K562 (cell line): ENCODE measurements around the gene DGCR2. TPM values are rescaled to one million over a fixed set of nuclear protein-coding genes. Genes with fewer than 3 reads are reported as not detected.

ENCODE experiments used
- ATF1 ChIP-seq, 2 experiments: fragments of 450-650 bp in 1 of 2; IDR thresholded peaks; 2 replicates each; pipeline ENCODE4 v1.6.1; 2016; ENCODE audit warnings: missing compliant biosample characterization in 1 of 2, missing genetic modification characterization in 1 of 2
- FOXK1 ChIP-seq: sonication (generic); formaldehyde crosslinking; IDR thresholded peaks from 2 replicates; pipeline ENCODE4 v1.8.0; 2022; ENCODE audit warnings: missing genetic modification reagents, mild to moderate bottlenecking, borderline replicate concordance
- FOXK2 ChIP-seq, 2 experiments: fragments of 450-650 bp; IDR thresholded peaks in 1 of 2; conservative IDR thresholded peaks in 1 of 2; 2 replicates each; pipeline ENCODE4 v1.6.1; 2016; ENCODE audit warnings: low read depth in 2 of 2, mild to moderate bottlenecking in 1 of 2
- GABPB2 ChIP-seq: fragments of 250-450 bp; sonication (Bioruptor Pico); conservative IDR thresholded peaks from 2 replicates; pipeline ENCODE4 v1.5.1; 2021; ENCODE audit warnings: mild to moderate bottlenecking
- HLTF ChIP-seq: fragments of 450-650 bp; IDR thresholded peaks from 2 replicates; pipeline ENCODE4 v1.6.1; 2016
- KAT2B ChIP-seq: IDR thresholded peaks from one replicate; pipeline ENCODE4 v1.6.1; 2012; ENCODE audit warnings: low read depth, mild to moderate bottlenecking, control low read depth, inconsistent platforms, low read length, moderate library complexity
- KAT7 ChIP-seq: sonication (generic); formaldehyde crosslinking; IDR thresholded peaks from 2 replicates; pipeline ENCODE4 v1.8.0; 2022; ENCODE audit warnings: missing genetic modification reagents, mild to moderate bottlenecking, borderline replicate concordance
- MYNN ChIP-seq, 2 experiments: sonication (generic); formaldehyde crosslinking in 1 of 2; IDR thresholded peaks; 2 replicates each; pipeline versions ENCODE4 v1.5.0 to v1.6.1; 2016 to 2020; ENCODE audit warnings: antibody characterized with exemption in 1 of 2, missing genetic modification reagents in 1 of 2
- RBM39 ChIP-seq: fragments of 200-400 bp; formaldehyde crosslinking; optimal IDR thresholded peaks from 2 replicates; pipeline ENCODE3; 2018; ENCODE audit warnings: low read depth, low read length
- SUPT5H ChIP-seq: fragments of 450-650 bp; IDR thresholded peaks from 2 replicates; pipeline ENCODE4 v1.6.1; 2016
- THRAP3 ChIP-seq: fragments of 450-650 bp; IDR thresholded peaks from 2 replicates; pipeline ENCODE4 v1.6.1; 2016; ENCODE audit warnings: mild to moderate bottlenecking, inconsistent platforms, borderline replicate concordance
- ZNF23 ChIP-seq: fragments of 250-450 bp; sonication (Bioruptor Pico); IDR thresholded peaks from 2 replicates; pipeline ENCODE4 v1.4.0; 2020; ENCODE audit warnings: mild to moderate bottlenecking
- ZNF668 ChIP-seq: fragments of 250-450 bp; sonication (Bioruptor Pico); IDR thresholded peaks from 2 replicates; pipeline ENCODE4 v1.8.0; 2022; ENCODE audit warnings: mild to moderate bottlenecking, inconsistent platforms
- polyA plus RNA-seq, 8 experiments: library from polyadenylated mRNA; depleted of rRNA in 4 of 8; stranded (reverse) in 5 of 8; unstranded in 3 of 8; fragments of >200 nt; fragmentation: Nextera tagmentation in 2 of 8; fragmentation: Illumina TruSeq in 1 of 8; extraction: Ambion mirVana in 2 of 8; extraction: Trizol in 1 of 8; gene quantifications; 2 replicates each; pipeline versions ENCODE4 v1.2.1 to v1.2.3, GENCODE V29; 2011 to 2014; ENCODE audit warnings: inconsistent platforms in 1 of 8, missing spikeins in 1 of 8
- total RNA-seq, 7 experiments: library from RNA; depleted of rRNA in 6 of 7; stranded (reverse); fragments of >200 nt in 6 of 7; fragmentation: Illumina TruSeq in 2 of 7; extraction: Trizol in 2 of 7; gene quantifications; 2 replicates each; pipeline versions ENCODE4 v1.2.1 to v1.2.3, GENCODE V29; 2011 to 2021; ENCODE audit warnings: low replicate concordance in 1 of 7
- TF ChIP-seq, protein P1 (sequence below): fragments of 450-650 bp; IDR thresholded peaks from 2 replicates; pipeline ENCODE4 v1.6.1; 2017; ENCODE audit warnings: antibody characterized with exemption, mild to moderate bottlenecking
- TF ChIP-seq, protein P2 (sequence below): fragments of 250-450 bp; sonication (Bioruptor Pico); IDR thresholded peaks from 2 replicates; pipeline ENCODE4 v1.5.0; 2021
- TF ChIP-seq, protein P3 (sequence below): fragments of 450-650 bp; formaldehyde crosslinking; conservative IDR thresholded peaks from 2 replicates; pipeline ENCODE4 v1.4.0; 2022; ENCODE audit warnings: mild to moderate bottlenecking, missing genetic modification characterization
- TF ChIP-seq, protein P4 (sequence below), 3 experiments: fragments of 200-800 bp in 1 of 3; fragments of 250-450 bp in 1 of 3; fragments of 450-650 bp in 1 of 3; sonication (Bioruptor Pico) in 1 of 3; sonication (Bioruptor generic) in 1 of 3; formaldehyde crosslinking in 1 of 3; IDR thresholded peaks; 2 replicates each; pipeline versions ENCODE4 v1.6.1 to v1.8.0; 2016 to 2022; ENCODE audit warnings: mild to moderate bottlenecking in 2 of 3, missing genetic modification characterization in 2 of 3, missing compliant biosample characterization in 1 of 3, moderate library complexity in 1 of 3

DGCR2 gene
- total and polyA plus RNA-seq, 9 of the 15 experiments (the other 6 are each of a cell fraction or from before 2014, with no cell fraction given) = 0.69 to 101 (median 56.4) TPM

DNA sequence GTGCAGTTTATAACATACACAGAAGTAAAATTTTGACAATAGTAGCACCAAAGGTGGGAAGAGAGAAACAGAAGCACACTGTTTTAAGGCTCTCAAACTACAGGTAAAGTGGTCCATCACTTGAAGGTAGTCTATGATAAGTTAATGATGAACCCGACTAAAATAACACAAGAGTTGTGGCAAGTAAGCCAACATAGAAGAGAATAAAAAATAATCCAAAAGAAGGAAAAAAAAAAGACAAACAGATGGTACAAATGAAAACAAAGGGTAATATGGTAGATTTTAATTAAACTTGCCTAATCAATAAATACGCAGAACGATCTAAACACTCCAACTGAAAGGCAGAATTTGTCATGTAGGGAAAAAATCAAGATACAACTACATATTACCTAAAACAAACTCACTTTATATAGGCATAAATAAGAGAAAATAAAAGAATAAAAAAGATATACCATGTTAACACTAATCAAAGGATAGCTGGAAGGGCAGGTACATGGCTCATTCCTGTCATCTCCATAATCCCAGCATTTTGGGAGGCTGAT, 31.6 kb downstream of the DGCR2 start (continued):
- 0 out of 2 replicates have a peak, but pooled peaks have one; percentile 53 for TF ChIP-seq KAT7 (CRISPR knock-in tag)
- TF ChIP-seq, protein P1, sequence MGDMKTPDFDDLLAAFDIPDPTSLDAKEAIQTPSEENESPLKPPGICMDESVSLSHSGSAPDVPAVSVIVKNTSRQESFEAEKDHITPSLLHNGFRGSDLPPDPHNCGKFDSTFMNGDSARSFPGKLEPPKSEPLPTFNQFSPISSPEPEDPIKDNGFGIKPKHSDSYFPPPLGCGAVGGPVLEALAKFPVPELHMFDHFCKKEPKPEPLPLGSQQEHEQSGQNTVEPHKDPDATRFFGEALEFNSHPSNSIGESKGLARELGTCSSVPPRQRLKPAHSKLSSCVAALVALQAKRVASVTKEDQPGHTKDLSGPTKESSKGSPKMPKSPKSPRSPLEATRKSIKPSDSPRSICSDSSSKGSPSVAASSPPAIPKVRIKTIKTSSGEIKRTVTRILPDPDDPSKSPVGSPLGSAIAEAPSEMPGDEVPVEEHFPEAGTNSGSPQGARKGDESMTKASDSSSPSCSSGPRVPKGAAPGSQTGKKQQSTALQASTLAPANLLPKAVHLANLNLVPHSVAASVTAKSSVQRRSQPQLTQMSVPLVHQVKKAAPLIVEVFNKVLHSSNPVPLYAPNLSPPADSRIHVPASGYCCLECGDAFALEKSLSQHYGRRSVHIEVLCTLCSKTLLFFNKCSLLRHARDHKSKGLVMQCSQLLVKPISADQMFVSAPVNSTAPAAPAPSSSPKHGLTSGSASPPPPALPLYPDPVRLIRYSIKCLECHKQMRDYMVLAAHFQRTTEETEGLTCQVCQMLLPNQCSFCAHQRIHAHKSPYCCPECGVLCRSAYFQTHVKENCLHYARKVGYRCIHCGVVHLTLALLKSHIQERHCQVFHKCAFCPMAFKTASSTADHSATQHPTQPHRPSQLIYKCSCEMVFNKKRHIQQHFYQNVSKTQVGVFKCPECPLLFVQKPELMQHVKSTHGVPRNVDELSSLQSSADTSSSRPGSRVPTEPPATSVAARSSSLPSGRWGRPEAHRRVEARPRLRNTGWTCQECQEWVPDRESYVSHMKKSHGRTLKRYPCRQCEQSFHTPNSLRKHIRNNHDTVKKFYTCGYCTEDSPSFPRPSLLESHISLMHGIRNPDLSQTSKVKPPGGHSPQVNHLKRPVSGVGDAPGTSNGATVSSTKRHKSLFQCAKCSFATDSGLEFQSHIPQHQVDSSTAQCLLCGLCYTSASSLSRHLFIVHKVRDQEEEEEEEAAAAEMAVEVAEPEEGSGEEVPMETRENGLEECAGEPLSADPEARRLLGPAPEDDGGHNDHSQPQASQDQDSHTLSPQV = no peak
- TF ChIP-seq HLTF = peak; percentile 51; the same call in 1 of the 2 replicates
- no peak for TF ChIP-seq KAT2B
- TF ChIP-seq, protein P2, sequence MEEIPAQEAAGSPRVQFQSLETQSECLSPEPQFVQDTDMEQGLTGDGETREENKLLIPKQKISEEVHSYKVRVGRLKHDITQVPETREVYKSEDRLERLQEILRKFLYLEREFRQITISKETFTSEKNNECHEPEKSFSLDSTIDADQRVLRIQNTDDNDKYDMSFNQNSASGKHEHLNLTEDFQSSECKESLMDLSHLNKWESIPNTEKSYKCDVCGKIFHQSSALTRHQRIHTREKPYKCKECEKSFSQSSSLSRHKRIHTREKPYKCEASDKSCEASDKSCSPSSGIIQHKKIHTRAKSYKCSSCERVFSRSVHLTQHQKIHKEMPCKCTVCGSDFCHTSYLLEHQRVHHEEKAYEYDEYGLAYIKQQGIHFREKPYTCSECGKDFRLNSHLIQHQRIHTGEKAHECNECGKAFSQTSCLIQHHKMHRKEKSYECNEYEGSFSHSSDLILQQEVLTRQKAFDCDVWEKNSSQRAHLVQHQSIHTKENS = no peak
- TF ChIP-seq ATF1 (CRISPR knock-in tag; IDR thresholded peaks at IDR 0.05) = no peak
- no peak for TF ChIP-seq ATF1 (tag; IDR thresholded peaks at IDR 0.05)
- TF ChIP-seq SUPT5H = peak; percentile 37; the same call in 1 of the 2 replicates
- TF ChIP-seq MYNN (IDR thresholded peaks at IDR 0.05) = no peak
- no peak for TF ChIP-seq MYNN (CRISPR knock-in tag; IDR thresholded peaks at IDR 0.05)
- 0 out of 2 replicates have a peak, but pooled peaks have one; percentile 33 for TF ChIP-seq THRAP3
- TF ChIP-seq FOXK1 (CRISPR knock-in tag) = no peak
- TF ChIP-seq ZNF23 = no peak
- 0 out of 4 replicates have a peak, but pooled peaks of 1 of the 2 experiments have one; percentile 18 for TF ChIP-seq FOXK2 (conservative IDR thresholded peaks at IDR 0.05 in 1 of 2, IDR thresholded peaks at IDR 0.05 in 1 of 2; ENCODE audit: low read depth in 2 of 2)
- TF ChIP-seq ZNF668 = peak; percentile 46; the same call in 1 of the 2 replicates
- no peak for TF ChIP-seq GABPB2 (CRISPR knock-in tag)
- TF ChIP-seq, protein P3, sequence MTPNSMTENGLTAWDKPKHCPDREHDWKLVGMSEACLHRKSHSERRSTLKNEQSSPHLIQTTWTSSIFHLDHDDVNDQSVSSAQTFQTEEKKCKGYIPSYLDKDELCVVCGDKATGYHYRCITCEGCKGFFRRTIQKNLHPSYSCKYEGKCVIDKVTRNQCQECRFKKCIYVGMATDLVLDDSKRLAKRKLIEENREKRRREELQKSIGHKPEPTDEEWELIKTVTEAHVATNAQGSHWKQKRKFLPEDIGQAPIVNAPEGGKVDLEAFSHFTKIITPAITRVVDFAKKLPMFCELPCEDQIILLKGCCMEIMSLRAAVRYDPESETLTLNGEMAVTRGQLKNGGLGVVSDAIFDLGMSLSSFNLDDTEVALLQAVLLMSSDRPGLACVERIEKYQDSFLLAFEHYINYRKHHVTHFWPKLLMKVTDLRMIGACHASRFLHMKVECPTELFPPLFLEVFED (CRISPR knock-in tag) = 0 out of 2 replicates have a peak, but pooled peaks have one; percentile 44
- TF ChIP-seq, protein P4, sequence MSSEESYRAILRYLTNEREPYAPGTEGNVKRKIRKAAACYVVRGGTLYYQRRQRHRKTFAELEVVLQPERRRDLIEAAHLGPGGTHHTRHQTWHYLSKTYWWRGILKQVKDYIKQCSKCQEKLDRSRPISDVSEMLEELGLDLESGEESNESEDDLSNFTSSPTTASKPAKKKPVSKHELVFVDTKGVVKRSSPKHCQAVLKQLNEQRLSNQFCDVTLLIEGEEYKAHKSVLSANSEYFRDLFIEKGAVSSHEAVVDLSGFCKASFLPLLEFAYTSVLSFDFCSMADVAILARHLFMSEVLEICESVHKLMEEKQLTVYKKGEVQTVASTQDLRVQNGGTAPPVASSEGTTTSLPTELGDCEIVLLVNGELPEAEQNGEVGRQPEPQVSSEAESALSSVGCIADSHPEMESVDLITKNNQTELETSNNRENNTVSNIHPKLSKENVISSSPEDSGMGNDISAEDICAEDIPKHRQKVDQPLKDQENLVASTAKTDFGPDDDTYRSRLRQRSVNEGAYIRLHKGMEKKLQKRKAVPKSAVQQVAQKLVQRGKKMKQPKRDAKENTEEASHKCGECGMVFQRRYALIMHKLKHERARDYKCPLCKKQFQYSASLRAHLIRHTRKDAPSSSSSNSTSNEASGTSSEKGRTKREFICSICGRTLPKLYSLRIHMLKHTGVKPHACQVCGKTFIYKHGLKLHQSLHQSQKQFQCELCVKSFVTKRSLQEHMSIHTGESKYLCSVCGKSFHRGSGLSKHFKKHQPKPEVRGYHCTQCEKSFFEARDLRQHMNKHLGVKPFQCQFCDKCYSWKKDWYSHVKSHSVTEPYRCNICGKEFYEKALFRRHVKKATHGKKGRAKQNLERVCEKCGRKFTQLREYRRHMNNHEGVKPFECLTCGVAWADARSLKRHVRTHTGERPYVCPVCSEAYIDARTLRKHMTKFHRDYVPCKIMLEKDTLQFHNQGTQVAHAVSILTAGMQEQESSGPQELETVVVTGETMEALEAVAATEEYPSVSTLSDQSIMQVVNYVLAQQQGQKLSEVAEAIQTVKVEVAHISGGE (CRISPR knock-in tag; IDR thresholded peaks at IDR 0.05) = 0 out of 6 replicates have a peak, but pooled peaks of 1 of the 3 experiments have one; percentile 23
- TF ChIP-seq RBM39 = no peak
